Panc1 (cell line): ENCODE data around the gene ACER3. TPM values are rescaled to one million over a fixed set of nuclear protein-coding genes. Genes with fewer than 3 reads are reported as not detected.

ENCODE experiments used
- ATAC-seq: fragments of 200-7000 bp; cut with Tn5 transposase; 2 replicates; pipeline ENCODE4 v1.9.1; 2020; ENCODE audit warnings: mild to moderate bottlenecking, moderate library complexity
- BruUV-seq: library from RNA; stranded (reverse); fragments of 400-500 nt; replicated peaks from 2 replicates; lab custom pipeline; 2021; lab: Mats Ljungman, UMichigan
- CTCF ChIA-PET: fragments of 300-600 bp; sonication (Branson Sonifier 250); formaldehyde crosslinking; loops from one replicate; lab custom pipeline; 2022; ENCODE audit warnings: antibody characterized with exemption; lab: Charles Lee
- POLR2A ChIA-PET: fragments of 300-600 bp; sonication (Branson Sonifier 250); formaldehyde crosslinking; loops from one replicate; lab custom pipeline; 2022; ENCODE audit warnings: antibody characterized with exemption; lab: Charles Lee
- DNase-seq: peaks from one replicate; pipeline ENCODE4 v3.0.0-alpha.2; 2010; ENCODE audit warnings: low read depth, low spot score
- H3K27ac ChIP-seq: 2 replicates; pipeline ENCODE4 v1.5.1; 2011; ENCODE audit warnings: mild to moderate bottlenecking, low read length, inconsistent platforms
- H3K27me3 ChIP-seq: fragments of 200-500 bp; sonication (Bioruptor generic); 2 replicates; pipeline ENCODE4 v1.6.0; 2014; ENCODE audit warnings: low read length, inconsistent platforms; ENCODE audit not compliant: control insufficient read depth, insufficient read depth
- H3K36me3 ChIP-seq: fragments of 200-500 bp; sonication (Bioruptor generic); 2 replicates; pipeline ENCODE4 v1.5.1; 2014; ENCODE audit warnings: inconsistent platforms, mild to moderate bottlenecking, low read length, moderate library complexity; ENCODE audit not compliant: control insufficient read depth, insufficient read depth
- H3K4me1 ChIP-seq: 2 replicates; pipeline ENCODE4 v1.5.1; 2011; ENCODE audit warnings: inconsistent platforms, mild to moderate bottlenecking, low read length, moderate library complexity; ENCODE audit not compliant: control insufficient read depth, insufficient read depth
- H3K4me3 ChIP-seq, 2 experiments: 2 replicates each; pipeline ENCODE4 v1.5.1; 2011 to 2012; ENCODE audit warnings: low read depth in 2 of 2, low read length in 2 of 2, mild to moderate bottlenecking in 2 of 2, inconsistent platforms in 1 of 2, moderate library complexity in 1 of 2
- H3K9me3 ChIP-seq: fragments of 200-500 bp; sonication (Bioruptor generic); 2 replicates; pipeline ENCODE4 v1.5.1; 2014; ENCODE audit warnings: low read depth, mild to moderate bottlenecking, inconsistent platforms, low read length, moderate library complexity; ENCODE audit not compliant: control insufficient read depth, insufficient read depth
- CTCF ChIP-seq: fragments of 450-650 bp; IDR thresholded peaks from 2 replicates; pipeline ENCODE4 v1.5.1; 2017; ENCODE audit warnings: mild to moderate bottlenecking
- POLR2AphosphoS5 ChIP-seq: IDR thresholded peaks from 2 replicates; pipeline ENCODE4 v1.6.1; 2012; ENCODE audit warnings: mild to moderate bottlenecking, low read depth, low read length, moderate library complexity
- REST ChIP-seq, 2 experiments: IDR thresholded peaks; 2 replicates each; pipeline ENCODE4 v1.6.1; 2011 to 2012; ENCODE audit warnings: low read depth in 2 of 2, control low read depth in 1 of 2, low read length in 1 of 2, mild to moderate bottlenecking in 1 of 2, moderate library complexity in 1 of 2; ENCODE audit not compliant: insufficient read depth in 1 of 2
- SIN3A ChIP-seq: IDR thresholded peaks from 2 replicates; pipeline ENCODE4 v1.6.1; 2012; ENCODE audit warnings: low read depth, mild to moderate bottlenecking, low read length, moderate library complexity, borderline replicate concordance; ENCODE audit not compliant: insufficient read depth
- TCF7L2 ChIP-seq: IDR thresholded peaks from 2 replicates; pipeline ENCODE4 v1.6.1; 2011; ENCODE audit warnings: mild to moderate bottlenecking, low read depth, low read length, inconsistent platforms
- in situ Hi-C: cut with HindIII; loops from 2 replicates; pipeline ENCODE4 v1.10.0; 2016; ENCODE audit warnings: low sequenced_read_pairs, low pct_unique_long_range_greater_than_20kb
- intact Hi-C: fragments of 100-400 bp; cut with micrococcal nuclease; formaldehyde crosslinking; loops from one replicate; pipeline ENCODE4 v1.10.0; 2022; ENCODE audit not compliant: unreplicated experiment
- total RNA-seq: library from RNA; stranded (reverse); gene quantifications from one replicate; pipeline ENCODE4 v1.2.1, GENCODE V29; 2021; ENCODE audit not compliant: unreplicated experiment

ACER3 gene
- total RNA-seq, 1 experiment from 2014 or later, result 41.8 TPM

GRCh38 chr11:76880956-76881355 lies 20.2 kb downstream of the ACER3 start:
- POLR2A ChIA-PET, result no interaction called here
- intact Hi-C loops, result no loop called here
- CTCF ChIA-PET, result interaction anchor here (0.6 kb wide), 1 partner anchor 13 kb away, joined by 8 read pairs; no protein-coding TSS in a partner anchor
- Histone ChIP-seq H3K4me1 (no peaks in the 10 kb centered on the region), H3K36me3 (no peaks in the 10 kb centered on the region), H3K27ac (no peak overlapping the region), H3K9me3 (no peaks in the 10 kb centered on the region), H3K4me3 (no peak overlapping the region), H3K27me3 (no peaks in the 10 kb centered on the region)
- ATAC-seq, result no peak
- BruUV-seq, result no TSS peak
- no peak for TF ChIP-seq REST (IDR thresholded peaks at IDR 0.05; ENCODE audit: insufficient read depth in 1 of 2, low read depth in 2 of 2, low read length in 1 of 2)
- no peak for TF ChIP-seq SIN3A
- TF ChIP-seq CTCF, result no peak
- no peak for TF ChIP-seq TCF7L2
- no peak for TF ChIP-seq POLR2AphosphoS5
- in situ Hi-C loops, result no loop called here
- no peak for DNase-seq

DNA sequence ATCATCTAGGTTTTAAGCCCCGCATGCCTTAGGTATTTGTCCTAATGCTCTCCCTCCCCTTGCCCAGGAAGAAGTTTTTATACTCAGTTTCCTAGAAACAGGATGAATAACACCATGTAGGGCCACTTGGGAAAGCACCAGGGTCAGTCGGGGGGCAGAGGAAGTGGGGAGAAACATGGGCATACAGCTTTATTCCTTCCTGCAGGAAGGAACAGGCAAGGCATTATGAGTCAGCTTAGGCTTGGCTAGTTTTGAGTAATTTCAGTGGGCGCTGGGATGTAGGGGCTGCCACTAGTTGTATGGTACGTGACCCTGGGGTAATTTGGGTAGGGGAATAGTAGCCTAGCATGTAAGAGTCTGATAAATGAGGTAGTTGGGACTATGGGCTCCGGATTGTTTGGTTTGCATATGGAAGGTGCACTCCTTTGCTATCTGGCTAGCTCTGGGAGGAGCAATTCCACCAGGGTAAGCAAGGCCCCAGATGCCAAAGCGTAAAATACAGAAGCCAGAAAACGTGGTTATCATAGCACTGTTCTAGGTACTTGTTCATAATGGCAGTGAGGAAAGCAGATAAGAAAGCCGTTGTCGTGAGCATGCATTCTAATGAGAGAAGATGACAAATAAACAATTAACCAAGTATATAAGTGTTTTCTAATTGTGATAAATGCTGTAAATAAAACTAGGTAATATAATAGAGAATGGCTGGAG lies 24.8 kb downstream of the ACER3 start:
- H3K4me3 ChIP-seq, result no peak overlapping the region
- ChIA-PET POLR2A (no interaction called here), CTCF (no interaction called here)
- intact Hi-C loops (no loop called here), in situ Hi-C loops (no loop called here)
- H3K4me1 ChIP-seq, result no peaks in the 10 kb centered on the region
- BruUV-seq, result no TSS peak
- H3K27me3 ChIP-seq, result no peaks in the 10 kb centered on the region
- no peak for DNase-seq
- no peaks in the 10 kb centered on the region for H3K36me3 ChIP-seq
- TF ChIP-seq CTCF (no peak), POLR2AphosphoS5 (no peak), SIN3A (no peak), TCF7L2 (no peak), REST (IDR thresholded peaks at IDR 0.05; ENCODE audit: insufficient read depth in 1 of 2, low read depth in 2 of 2, low read length in 1 of 2) (no peak)
- no peak for ATAC-seq
- no peak overlapping the region for H3K27ac ChIP-seq
- H3K9me3 ChIP-seq, result no peaks in the 10 kb centered on the region
